KMS-11 (cell line): Measurements from ENCODE around the gene OSCAR.

Experiments
- H2AFZ ChIP-seq: fragments of 200-600 bp; sonication (generic); 2 replicates; pipeline ENCODE4 v1.6.1; 2016; ENCODE audit warnings: antibody characterized with exemption, mixed run types, low read depth
- H3K27ac ChIP-seq: fragments of 200-600 bp; sonication (generic); 2 replicates; pipeline ENCODE4 v1.6.1; 2016; ENCODE audit warnings: mild to moderate bottlenecking, mixed run types
- H3K27me3 ChIP-seq: fragments of 200-600 bp; sonication (generic); 2 replicates; pipeline ENCODE4 v1.6.1; 2017; ENCODE audit warnings: mild to moderate bottlenecking, low read depth, mixed run types, moderate library complexity; ENCODE audit not compliant: insufficient read depth
- H3K36me3 ChIP-seq: fragments of 200-600 bp; sonication (generic); 2 replicates; pipeline ENCODE4 v1.6.1; 2017; ENCODE audit warnings: mild to moderate bottlenecking, mixed run types; ENCODE audit not compliant: insufficient read depth
- H3K4me1 ChIP-seq: fragments of 200-600 bp; sonication (generic); 2 replicates; pipeline ENCODE4 v1.6.1; 2016; ENCODE audit warnings: mild to moderate bottlenecking, low read depth, mixed run types; ENCODE audit not compliant: poor library complexity, severe bottlenecking
- H3K4me2 ChIP-seq: fragments of 200-600 bp; sonication (generic); 2 replicates; pipeline ENCODE4 v1.7.0; 2016; ENCODE audit warnings: mild to moderate bottlenecking, mixed run types
- H3K4me3 ChIP-seq: fragments of 200-600 bp; sonication (generic); IDR thresholded peaks from 2 replicates; pipeline ENCODE4 v1.6.1; 2017; ENCODE audit warnings: low read depth, low read length, mixed read lengths; ENCODE audit not compliant: insufficient read depth
- H3K79me2 ChIP-seq: fragments of 200-600 bp; sonication (generic); 2 replicates; pipeline ENCODE4 v1.6.1; 2016; ENCODE audit warnings: low read depth, mixed run types; ENCODE audit not compliant: insufficient read depth
- H3K9ac ChIP-seq: fragments of 200-600 bp; sonication (generic); 2 replicates; pipeline ENCODE4 v1.6.1; 2016; ENCODE audit warnings: mild to moderate bottlenecking, mixed run types
- H4K20me1 ChIP-seq: fragments of 200-600 bp; sonication (generic); 2 replicates; pipeline ENCODE4 v1.6.1; 2016; ENCODE audit warnings: mild to moderate bottlenecking, mixed run types; ENCODE audit not compliant: insufficient read depth
- TF ChIP-seq, protein P1 (sequence below): fragments of 200-600 bp; sonication (generic); conservative IDR thresholded peaks from 2 replicates; pipeline ENCODE4 v1.6.1; 2017; ENCODE audit warnings: low read depth, mild to moderate bottlenecking, antibody characterized with exemption, low read length, moderate library complexity, mixed read lengths

Gene OSCAR

DNA sequence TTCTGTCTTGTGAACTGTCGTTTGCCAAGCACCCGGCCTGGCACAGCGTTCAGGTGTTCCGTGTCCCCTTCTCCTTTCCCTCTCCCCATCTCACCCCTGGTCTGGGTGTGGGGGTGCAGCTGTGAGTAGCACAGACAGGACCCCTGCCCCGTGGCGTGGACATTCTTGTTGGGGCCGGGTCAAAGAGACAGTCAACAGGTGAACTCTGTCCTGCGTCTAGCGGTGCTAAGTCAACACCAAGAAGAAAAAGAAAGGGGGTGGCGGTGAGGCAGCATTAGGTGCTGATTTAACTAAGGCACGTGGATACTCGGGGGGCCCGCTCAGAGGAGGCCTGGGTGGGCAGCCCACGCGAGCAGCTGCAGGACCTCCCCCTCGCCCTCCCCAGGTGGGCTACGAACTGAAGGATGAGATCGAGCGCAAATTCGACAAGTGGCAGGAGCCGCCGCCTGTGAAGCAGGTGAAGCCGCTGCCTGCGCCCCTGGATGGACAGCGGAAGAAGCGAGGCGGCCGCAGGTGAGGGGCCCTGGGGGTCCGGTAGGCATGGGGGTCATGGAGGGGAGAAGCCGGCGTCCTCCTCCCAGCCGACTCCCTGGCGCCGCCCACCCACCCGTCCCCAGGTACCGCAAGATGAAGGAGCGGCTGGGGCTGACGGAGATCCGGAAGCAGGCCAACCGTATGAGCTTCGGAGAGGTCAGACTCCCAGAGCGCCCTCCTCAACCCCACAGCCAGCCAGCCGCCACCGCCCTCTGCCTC is 27.3 kb upstream of the OSCAR start:
- Histone ChIP-seq H3K36me3 (no peaks in the 10 kb centered on the region), H3K4me2 (no peak overlapping the region), H3K4me1 (no peaks in the 10 kb centered on the region), H3K27ac (no peak overlapping the region), H4K20me1 (no peaks in the 10 kb centered on the region), H2AFZ (no peak overlapping the region), H3K79me2 (no peaks in the 10 kb centered on the region), H3K9ac (no peak overlapping the region), H3K4me3 (no peak overlapping the region), H3K27me3 (no peaks in the 10 kb centered on the region)
- TF ChIP-seq, protein P1, sequence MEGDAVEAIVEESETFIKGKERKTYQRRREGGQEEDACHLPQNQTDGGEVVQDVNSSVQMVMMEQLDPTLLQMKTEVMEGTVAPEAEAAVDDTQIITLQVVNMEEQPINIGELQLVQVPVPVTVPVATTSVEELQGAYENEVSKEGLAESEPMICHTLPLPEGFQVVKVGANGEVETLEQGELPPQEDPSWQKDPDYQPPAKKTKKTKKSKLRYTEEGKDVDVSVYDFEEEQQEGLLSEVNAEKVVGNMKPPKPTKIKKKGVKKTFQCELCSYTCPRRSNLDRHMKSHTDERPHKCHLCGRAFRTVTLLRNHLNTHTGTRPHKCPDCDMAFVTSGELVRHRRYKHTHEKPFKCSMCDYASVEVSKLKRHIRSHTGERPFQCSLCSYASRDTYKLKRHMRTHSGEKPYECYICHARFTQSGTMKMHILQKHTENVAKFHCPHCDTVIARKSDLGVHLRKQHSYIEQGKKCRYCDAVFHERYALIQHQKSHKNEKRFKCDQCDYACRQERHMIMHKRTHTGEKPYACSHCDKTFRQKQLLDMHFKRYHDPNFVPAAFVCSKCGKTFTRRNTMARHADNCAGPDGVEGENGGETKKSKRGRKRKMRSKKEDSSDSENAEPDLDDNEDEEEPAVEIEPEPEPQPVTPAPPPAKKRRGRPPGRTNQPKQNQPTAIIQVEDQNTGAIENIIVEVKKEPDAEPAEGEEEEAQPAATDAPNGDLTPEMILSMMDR: no peak

DNA sequence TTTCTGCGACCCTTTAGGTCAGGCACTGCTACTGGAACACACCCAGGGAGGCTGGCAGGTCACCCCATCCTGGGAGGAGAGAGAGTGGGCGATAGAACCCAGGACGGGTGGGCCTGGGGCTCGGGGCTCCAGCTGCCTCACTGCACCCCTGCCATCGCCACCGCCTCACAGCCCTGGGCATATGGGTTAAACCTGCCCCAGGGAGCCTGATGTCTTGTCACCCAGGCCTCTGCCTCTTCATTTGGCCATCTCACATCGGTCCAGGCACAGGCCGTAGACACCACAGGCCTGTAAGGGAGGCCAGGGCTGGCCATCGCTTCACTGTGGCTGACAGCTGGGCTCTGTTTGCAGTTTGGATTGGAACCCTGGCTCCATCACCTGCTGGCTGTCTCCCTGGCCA is 25.1 kb upstream of the OSCAR start:
- H3K4me2 ChIP-seq: no peak overlapping the region
- no peaks in the 10 kb centered on the region for H3K27me3 ChIP-seq
- no peaks in the 10 kb centered on the region for H4K20me1 ChIP-seq
- H3K27ac ChIP-seq: no peak overlapping the region
- no peaks in the 10 kb centered on the region for H3K79me2 ChIP-seq
- H2AFZ ChIP-seq: no peak overlapping the region
- TF ChIP-seq, protein P1: no peak
- H3K9ac ChIP-seq: no peak overlapping the region
- no peak overlapping the region for H3K4me3 ChIP-seq
- no peaks in the 10 kb centered on the region for H3K4me1 ChIP-seq
- no peaks in the 10 kb centered on the region; the same call in 1 of the 2 replicates for H3K36me3 ChIP-seq

DNA sequence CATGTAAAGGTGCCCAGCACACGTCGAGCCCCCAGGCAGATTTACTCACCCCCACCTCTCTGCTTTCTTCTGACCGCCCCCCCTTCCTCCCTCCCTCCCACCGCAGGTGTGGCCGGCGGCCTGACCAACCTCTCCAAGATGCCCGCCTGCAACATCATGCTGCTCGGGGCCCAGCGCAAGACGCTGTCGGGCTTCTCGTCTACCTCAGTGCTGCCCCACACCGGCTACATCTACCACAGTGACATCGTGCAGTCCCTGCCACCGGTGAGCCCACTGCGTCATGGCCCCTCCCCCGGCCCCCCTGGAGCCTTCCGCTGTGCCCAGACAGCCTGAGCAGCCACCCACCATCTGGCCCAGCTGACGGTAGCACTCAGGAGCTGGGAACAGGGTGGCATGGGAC is 23.8 kb upstream of the OSCAR start:
- H3K4me3 ChIP-seq: no peak overlapping the region
- H3K79me2 ChIP-seq: no peaks in the 10 kb centered on the region
- no peaks in the 10 kb centered on the region for H3K27me3 ChIP-seq
- no peak overlapping the region for H2AFZ ChIP-seq
- no peaks in the 10 kb centered on the region for H4K20me1 ChIP-seq
- no peak overlapping the region for H3K4me2 ChIP-seq
- no peaks in the 10 kb centered on the region for H3K4me1 ChIP-seq
- no peak overlapping the region for H3K9ac ChIP-seq
- TF ChIP-seq, protein P1: no peak
- H3K27ac ChIP-seq: no peak overlapping the region
- H3K36me3 ChIP-seq: no peaks in the 10 kb centered on the region; the same call in 1 of the 2 replicates

DNA sequence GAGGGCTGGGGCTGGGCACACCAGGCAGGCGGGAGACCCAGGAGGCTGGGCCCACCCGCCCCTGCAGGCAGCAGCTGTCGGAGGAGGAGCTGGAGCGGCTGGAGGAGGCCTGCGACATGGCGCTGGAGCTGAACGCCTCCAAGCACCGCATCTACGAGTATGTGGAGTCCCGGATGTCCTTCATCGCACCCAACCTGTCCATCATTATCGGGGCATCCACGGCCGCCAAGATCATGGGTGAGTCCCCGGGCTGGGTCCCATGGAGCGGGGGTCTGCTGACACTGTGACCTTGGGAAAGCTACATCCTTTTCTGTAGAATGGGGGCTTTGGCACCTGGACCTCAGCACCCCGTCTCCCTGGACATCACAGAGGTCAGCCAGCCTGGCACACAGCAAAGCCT is 23.1 kb upstream of the OSCAR start:
- Histone ChIP-seq H3K36me3 (no peaks in the 10 kb centered on the region; the same call in 1 of the 2 replicates), H3K4me1 (no peaks in the 10 kb centered on the region), H2AFZ (no peak overlapping the region)

More for the DNA sequence above, 23.1 kb upstream of the OSCAR start:
- Histone ChIP-seq H3K27ac (no peak overlapping the region), H3K9ac (no peak overlapping the region), H3K79me2 (no peaks in the 10 kb centered on the region), H3K4me2 (no peak overlapping the region), H3K4me3 (no peak overlapping the region), H4K20me1 (no peaks in the 10 kb centered on the region), H3K27me3 (no peaks in the 10 kb centered on the region)
- TF ChIP-seq, protein P1: no peak
